HepG2 (cell line): ENCODE measurements around the gene CD3G. TPM values are rescaled to one million over a fixed set of nuclear protein-coding genes. Genes with fewer than 3 reads are reported as not detected.
A peak's percentile ranks its signal among the peaks of the same experiment; 100 is the strongest.

Experiments used
- ARNTL ChIP-seq: sonication (generic); formaldehyde crosslinking; IDR thresholded peaks from 2 replicates; pipeline ENCODE4 v1.4.0; 2020; ENCODE audit warnings: mild to moderate bottlenecking, missing genetic modification reagents
- ATF4 ChIP-seq, 2 experiments: fragments of 450-650 bp in 1 of 2; sonication (generic) in 1 of 2; formaldehyde crosslinking; IDR thresholded peaks; 2 replicates each; pipeline versions ENCODE4 v1.5.0 to v1.8.0; 2020 to 2022; ENCODE audit warnings: mild to moderate bottlenecking in 1 of 2, missing genetic modification reagents in 1 of 2
- ATF7-NPFF ChIP-seq: sonication (generic); formaldehyde crosslinking; IDR thresholded peaks from 2 replicates; pipeline ENCODE4 v1.8.1; 2023; ENCODE audit warnings: mild to moderate bottlenecking, low read depth, missing genetic modification reagents, moderate library complexity
- CENPBD1 ChIP-seq: sonication (generic); formaldehyde crosslinking; IDR thresholded peaks from 2 replicates; pipeline ENCODE4 v1.8.0; 2022; ENCODE audit warnings: missing genetic modification reagents, low read depth, mild to moderate bottlenecking, borderline replicate concordance
- EHMT2 ChIP-seq: fragments of 200-600 bp; sonication (generic); IDR thresholded peaks from 2 replicates; pipeline ENCODE4 v1.7.0; 2017; ENCODE audit warnings: antibody characterized with exemption, low read depth, low read length, borderline replicate concordance
- ELK4 ChIP-seq: sonication (generic); formaldehyde crosslinking; IDR thresholded peaks from 2 replicates; pipeline ENCODE4 v1.9.0; 2021; ENCODE audit warnings: missing genetic modification reagents, borderline replicate concordance
- GABPA ChIP-seq, 2 experiments: IDR thresholded peaks; 2 replicates each; pipeline ENCODE4 v1.6.1; 2011 to 2016; ENCODE audit warnings: low read depth in 2 of 2, low read length in 1 of 2, missing biosample characterization in 1 of 2, missing genetic modification characterization in 1 of 2
- HDAC6 ChIP-seq: fragments of 200-600 bp; sonication (generic); IDR thresholded peaks from 2 replicates; pipeline ENCODE4 v1.7.0; 2017; ENCODE audit warnings: mild to moderate bottlenecking, antibody characterized with exemption, low read length, low read depth
- HMG20B ChIP-seq: conservative IDR thresholded peaks from 2 replicates; pipeline ENCODE4 v1.6.1; 2016; ENCODE audit warnings: missing genetic modification reagents, missing compliant biosample characterization
- IKZF1 ChIP-seq: fragments of 450-650 bp; IDR thresholded peaks from 2 replicates; pipeline ENCODE4 v1.7.1; 2016
- ISX ChIP-seq: sonication (generic); formaldehyde crosslinking; conservative IDR thresholded peaks from 2 replicates; pipeline ENCODE4 v1.5.0; 2020; ENCODE audit warnings: missing genetic modification reagents
- KLF15 ChIP-seq: sonication (generic); formaldehyde crosslinking; IDR thresholded peaks from 2 replicates; pipeline ENCODE4 v1.8.1; 2023; ENCODE audit warnings: borderline replicate concordance, mild to moderate bottlenecking, inconsistent platforms, missing genetic modification reagents, mixed read lengths
- NONO ChIP-seq, 2 experiments: fragments of 450-650 bp in 1 of 2; sonication (generic) in 1 of 2; formaldehyde crosslinking in 1 of 2; IDR thresholded peaks in 1 of 2; conservative IDR thresholded peaks in 1 of 2; 2 replicates each; pipeline versions ENCODE4 v1.6.1 to v1.8.0; 2017 to 2022; ENCODE audit warnings: mild to moderate bottlenecking in 1 of 2, missing genetic modification reagents in 1 of 2, moderate library complexity in 1 of 2
- TAF1 ChIP-seq: sonication (generic); formaldehyde crosslinking; IDR thresholded peaks from 2 replicates; pipeline ENCODE4 v1.4.0; 2020; ENCODE audit warnings: missing genetic modification reagents
- TARDBP ChIP-seq: sonication (generic); formaldehyde crosslinking; IDR thresholded peaks from 2 replicates; pipeline ENCODE4 v1.8.0; 2022; ENCODE audit warnings: mild to moderate bottlenecking, missing genetic modification reagents
- ZBTB42 ChIP-seq: sonication (generic); formaldehyde crosslinking; IDR thresholded peaks from 2 replicates; pipeline ENCODE4 v1.5.0; 2020; ENCODE audit warnings: mild to moderate bottlenecking, missing genetic modification reagents
- ZBTB46 ChIP-seq: sonication (generic); formaldehyde crosslinking; IDR thresholded peaks from 2 replicates; pipeline ENCODE4 v1.4.0; 2020; ENCODE audit warnings: mild to moderate bottlenecking, missing genetic modification reagents, borderline replicate concordance
- ZKSCAN5 ChIP-seq: sonication (generic); formaldehyde crosslinking; IDR thresholded peaks from 2 replicates; pipeline ENCODE4 v1.5.1; 2020; ENCODE audit warnings: mild to moderate bottlenecking, missing genetic modification reagents
- ZNF253 ChIP-seq: sonication (generic); formaldehyde crosslinking; IDR thresholded peaks from 2 replicates; pipeline ENCODE4 v1.8.0; 2022; ENCODE audit warnings: mild to moderate bottlenecking, missing genetic modification reagents, borderline replicate concordance
- ZNF430 ChIP-seq: sonication (generic); formaldehyde crosslinking; IDR thresholded peaks from 2 replicates; pipeline ENCODE4 v1.9.0; 2021; ENCODE audit warnings: mild to moderate bottlenecking, missing genetic modification reagents
- ZNF740 ChIP-seq: sonication (generic); formaldehyde crosslinking; IDR thresholded peaks from 2 replicates; pipeline ENCODE4 v1.4.0; 2020; ENCODE audit warnings: missing genetic modification reagents
- ZNF883 ChIP-seq: sonication (generic); formaldehyde crosslinking; IDR thresholded peaks from 2 replicates; pipeline ENCODE4 v1.5.1; 2020; ENCODE audit warnings: mild to moderate bottlenecking, missing genetic modification reagents; ENCODE audit errors: not compliant biosample characterization
- ZSCAN5A ChIP-seq: sonication (generic); formaldehyde crosslinking; IDR thresholded peaks from 2 replicates; pipeline ENCODE4 v1.8.0; 2022; ENCODE audit warnings: mild to moderate bottlenecking, missing genetic modification reagents, borderline replicate concordance
- polyA plus RNA-seq, 8 experiments: library from polyadenylated mRNA; depleted of rRNA in 3 of 8; stranded (reverse) in 7 of 8; unstranded in 1 of 8; fragments of >200 nt; fragmentation: Illumina TruSeq in 4 of 8; extraction: Trizol in 4 of 8; gene quantifications; 2 replicates each; pipeline versions ENCODE4 v1.2.1 to v1.2.3, GENCODE V29; 2011 to 2016; ENCODE audit warnings: low read depth in 4 of 8, missing spikeins in 1 of 8, mixed read lengths in 1 of 8; ENCODE audit not compliant: insufficient read depth in 1 of 8
- total RNA-seq, 5 experiments: library from RNA; depleted of rRNA; stranded (reverse); fragments of >200 nt; fragmentation: Illumina TruSeq; extraction: Trizol; gene quantifications; 2 replicates each; pipeline ENCODE4 v1.2.3, GENCODE V29; 2016; ENCODE audit warnings: low read depth in 1 of 5

Gene CD3G
- total and polyA plus RNA-seq, 2 of the 13 experiments (the other 11 are each of a cell fraction or from before 2014, with no cell fraction given) = not detected

- TF ChIP-seq ZNF253 (no peak), HMG20B (CRISPR knock-in tag) (no peak), ISX (CRISPR knock-in tag) (no peak), ZNF740 (no peak), EHMT2 (peak; percentile 82; the same call in 1 of the 2 replicates), ZBTB46 (CRISPR knock-in tag) (no peak), HDAC6 (no peak), ZKSCAN5 (0 out of 2 replicates have a peak, but pooled peaks have one; percentile 50), ZSCAN5A (CRISPR knock-in tag) (peak; percentile 57; the same call in 1 of the 2 replicates), ZNF883 (CRISPR knock-in tag) (peak; percentile 46), ATF7-NPFF (CRISPR knock-in tag) (no peak), TAF1 (CRISPR knock-in tag) (peak; percentile 78), ARNTL (CRISPR knock-in tag) (no peak), ELK4 (no peak), CENPBD1 (no peak), ATF4 (CRISPR knock-in tag; IDR thresholded peaks at IDR 0.05) (peak in 1 of 2 experiments; percentile 71; a peak in 2 of 4 replicates), KLF15 (CRISPR knock-in tag) (no peak), NONO (IDR thresholded peaks at IDR 0.05) (no peak), NONO (CRISPR knock-in tag; conservative IDR thresholded peaks at IDR 0.05) (peak; percentile 90), GABPA (IDR thresholded peaks at IDR 0.05; ENCODE audit: low read depth, low read length) (peak; percentile 98), GABPA (CRISPR knock-in tag; IDR thresholded peaks at IDR 0.05; ENCODE audit: low read depth) (peak; percentile 100), TARDBP (CRISPR knock-in tag) (peak; percentile 92), ZNF430 (CRISPR knock-in tag) (0 out of 2 replicates have a peak, but pooled peaks have one; percentile 21), ZBTB42 (no peak), IKZF1 (no peak)
Measured at GRCh38 chr11:118359295-118359958, 15.3 kb downstream of the CD3G start, which contains the start of gene UBE4A (continued).
